B cell (primary cell): ENCODE measurements around the gene TRIOBP. TPM values are rescaled to one million over a fixed set of nuclear protein-coding genes. Genes with fewer than 3 reads are reported as not detected.

Experiments used
- ATAC-seq: fragments of 200-7000 bp; cut with Tn5 transposase; one replicate; pipeline ENCODE4 v1.10.0; 2021; ENCODE audit warnings: low read depth, mild to moderate bottlenecking, moderate number of reproducible peaks, moderate library complexity
- CTCF ChIA-PET: fragments of 350-600 bp; sonication (Branson Sonifier 250); formaldehyde crosslinking; loops from one replicate; lab custom pipeline; 2021; ENCODE audit warnings: antibody characterized with exemption, inconsistent platforms; lab: Charles Lee
- POLR2A ChIA-PET: fragments of 350-600 bp; sonication (Branson Sonifier 250); formaldehyde crosslinking; loops from one replicate; lab custom pipeline; 2021; ENCODE audit warnings: antibody characterized with exemption; lab: Charles Lee
- DNase-seq: peaks from one replicate; pipeline ENCODE4 v3.0.0; 2013
- H2AFZ ChIP-seq: 2 replicates; pipeline ENCODE4 v1.6.1; 2012; ENCODE audit warnings: mild to moderate bottlenecking, low read depth, low read length; ENCODE audit not compliant: insufficient read depth, poor library complexity, severe bottlenecking
- H3K27ac ChIP-seq, 2 donors: 1 replicate in 1 of 2; 2 replicates in 1 of 2; pipeline ENCODE4 v1.5.1; 2012 to 2013; ENCODE audit warnings: low read length in 2 of 2, mild to moderate bottlenecking in 2 of 2, moderate library complexity in 1 of 2
- H3K27me3 ChIP-seq, 4 experiments: fragments of 200-600 bp in 1 of 4; sonication (generic) in 1 of 4; replicated peaks in 1 of 4; 1 replicate in 2 of 4; 2 replicates in 2 of 4; pipeline versions ENCODE4 v1.6.1 to v1.7.0; 2013 to 2016; ENCODE audit warnings: low read length in 3 of 4, mild to moderate bottlenecking in 2 of 4, mixed read lengths in 1 of 4, moderate library complexity in 1 of 4; ENCODE audit not compliant: insufficient read depth in 4 of 4, control insufficient read depth in 3 of 4; ENCODE audit errors: control extremely low read depth in 1 of 4
- H3K36me3 ChIP-seq, 2 experiments: replicated peaks in 1 of 2; 1 replicate in 1 of 2; 2 replicates in 1 of 2; pipeline versions ENCODE4 v1.6.1 to v1.7.1; 2013; ENCODE audit warnings: low read length in 1 of 2; ENCODE audit not compliant: insufficient read depth in 2 of 2, control insufficient read depth in 1 of 2; ENCODE audit errors: control extremely low read depth in 1 of 2, extremely low read depth in 1 of 2
- H3K4me1 ChIP-seq, 2 donors: fragments of 200-600 bp in 1 of 2; sonication (generic) in 1 of 2; 1 replicate in 1 of 2; 2 replicates in 1 of 2; pipeline versions ENCODE4 v1.5.1 to v1.6.1; 2013 to 2017; ENCODE audit warnings: low read length in 2 of 2; ENCODE audit not compliant: control insufficient read depth in 2 of 2, insufficient read depth in 2 of 2
- H3K4me2 ChIP-seq: replicated peaks from 2 replicates; pipeline ENCODE3; 2012; ENCODE audit warnings: mild to moderate bottlenecking, low read depth, low read length; ENCODE audit not compliant: poor library complexity, severe bottlenecking
- H3K4me3 ChIP-seq, 5 experiments: fragments of 200-600 bp in 1 of 5; sonication (generic) in 1 of 5; 1 replicate in 3 of 5; 2 replicates in 2 of 5; pipeline versions ENCODE4 v1.5.1 to v1.7.0; 2011 to 2016; ENCODE audit warnings: low read length in 4 of 5, mild to moderate bottlenecking in 4 of 5, low read depth in 2 of 5, control low read depth in 1 of 5, moderate library complexity in 1 of 5; ENCODE audit not compliant: insufficient read depth in 1 of 5; ENCODE audit errors: control extremely low read depth in 1 of 5, extremely low read depth in 1 of 5
- H3K79me2 ChIP-seq: fragments of 200-600 bp; sonication (generic); one replicate; pipeline ENCODE4 v1.6.0; 2016; ENCODE audit warnings: low read length; ENCODE audit not compliant: control insufficient read depth, insufficient read depth
- H3K9ac ChIP-seq: fragments of 200-600 bp; sonication (generic); 2 replicates; pipeline ENCODE4 v1.6.1; 2017; ENCODE audit warnings: mild to moderate bottlenecking, low read length, moderate library complexity
- H3K9me3 ChIP-seq, 3 donors: one replicate each; pipeline versions ENCODE4 v1.6.1 to v1.7.1; 2013; ENCODE audit warnings: low read length in 2 of 3; ENCODE audit not compliant: control insufficient read depth in 2 of 3, insufficient read depth in 1 of 3; ENCODE audit errors: control extremely low read depth in 1 of 3
- H4K20me1 ChIP-seq: 2 replicates; pipeline ENCODE4 v1.6.0; 2012; ENCODE audit warnings: mild to moderate bottlenecking, low read length; ENCODE audit not compliant: insufficient read depth, control insufficient read depth, poor library complexity, severe bottlenecking
- H3K27ac Mint-ChIP-seq: one replicate; pipeline ENCODE4 v1.8.0; 2021; ENCODE audit warnings: mixed read lengths
- H3K27me3 Mint-ChIP-seq: one replicate; pipeline ENCODE4 v1.8.0; 2021; ENCODE audit warnings: mixed read lengths
- H3K4me1 Mint-ChIP-seq: one replicate; pipeline ENCODE4 v1.8.0; 2021; ENCODE audit warnings: mixed read lengths
- H3K4me3 Mint-ChIP-seq: one replicate; pipeline ENCODE4 v1.8.0; 2021; ENCODE audit warnings: mixed read lengths
- H3K9me3 Mint-ChIP-seq: one replicate; pipeline ENCODE4 v1.8.0; 2022; ENCODE audit warnings: mixed read lengths; ENCODE audit not compliant: insufficient read depth
- CTCF ChIP-seq: fragments of 200-600 bp; IDR thresholded peaks from one replicate; pipeline ENCODE4 v1.8.0; 2022; ENCODE audit warnings: antibody characterized with exemption, mild to moderate bottlenecking
- EZH2 ChIP-seq: IDR thresholded peaks from 2 replicates; pipeline ENCODE4 v1.6.1; 2012; ENCODE audit warnings: borderline replicate concordance, low read depth, mild to moderate bottlenecking, moderate library complexity, low read length; ENCODE audit not compliant: insufficient read depth, poor library complexity, severe bottlenecking
- WGBS: methylation state at CpG from one replicate; pipeline ENCODE4 v1.1.5; 2013; ENCODE audit warnings: missing lambda C conversion rate; ENCODE audit not compliant: insufficient coverage; 5-methylcytosine and 5-hydroxymethylcytosine counted together
- intact Hi-C: fragments of 100-400 bp; cut with micrococcal nuclease; formaldehyde crosslinking; loops from one replicate; pipeline ENCODE4 v1.10.0; 2022
- polyA plus RNA-seq: library from polyadenylated mRNA; depleted of rRNA; stranded (reverse); fragments of >200 nt; gene quantifications from 2 replicates; pipeline ENCODE4 v1.2.3, GENCODE V29; 2012
- total RNA-seq, 2 donors: library from RNA; stranded (reverse); fragments of 120-200 nt in 1 of 2; gene quantifications; 1 replicate in 1 of 2; 2 replicates in 1 of 2; pipeline versions ENCODE4 v1.2.3 to v1.2.4, GENCODE V29; 2013 to 2022

TRIOBP gene
- total and polyA plus RNA-seq, 2 donors (not counting 1 experiment from before 2014, with no cell fraction given): 26.8 to 47.5 TPM

GRCh38 chr22:37686002-37686982 lies 10.6 kb upstream of the TRIOBP start, which contains the start of gene NOL12:
TSS of gene NOL12 (plus strand) at chr22:37686343. CDS start at chr22:37686393, 50 bp downstream.
- peak within 1 kb of the TSS; percentile 79 to 98 (median 88) for H3K4me3 ChIP-seq
- H3K27ac Mint-ChIP-seq: peak within 1 kb of the TSS; percentile 95
- H3K9me3 Mint-ChIP-seq: no peaks in the 10 kb centered on the region
- TF ChIP-seq CTCF: no peak
- TF ChIP-seq EZH2: no peak
- no peaks in the 10 kb centered on the region for H3K9me3 ChIP-seq
- H3K4me3 Mint-ChIP-seq: peak within 1 kb of the TSS; percentile 99
- peaks cover 15% of the 10 kb centered on the region for H3K79me2 ChIP-seq
- peaks cover 10 to 30% of the 10 kb centered on the region in 2 donors for H3K4me1 ChIP-seq
- DNase-seq (peak; percentile 93), ATAC-seq (peak; percentile 86)
- peak within 1 kb of the TSS; percentile 96 for H2AFZ ChIP-seq
- peak within 1 kb of the TSS; percentile 70 to 81 for H3K27ac ChIP-seq
- H4K20me1 ChIP-seq: no peaks in the 10 kb centered on the region
- peak within 1 kb of the TSS; percentile 90 for H3K4me2 ChIP-seq
- peak within 1 kb of the TSS; percentile 90 for H3K9ac ChIP-seq
- ChIA-PET POLR2A (interaction anchor here (0.5 to 2.1 kb wide), 9 partner anchors 9 to 84 kb away, joined by 3 to 10 read pairs (median 4); partner anchors contain the start of genes GGA1, PDXP and SH3BP1), CTCF (interaction anchor here (1.2 to 23.0 kb wide), 7 partner anchors 9 to 119 kb away, joined by 4 to 501 read pairs (median 40); partner anchors contain the start of genes GGA1, LGALS1, PDXP and SH3BP1)
- no peaks in the 10 kb centered on the region for H3K27me3 ChIP-seq
- H3K27me3 Mint-ChIP-seq: no peaks in the 10 kb centered on the region
- peaks cover 0 to 30% of the 10 kb centered on the region in 2 experiments for H3K36me3 ChIP-seq
- H3K4me1 Mint-ChIP-seq: peaks cover 28% of the 10 kb centered on the region
- intact Hi-C loops: loop anchor here (1.0 kb wide), 6 partner anchors 9 to 158 kb away; partner anchors contain the start of genes ANKRD54, GGA1 and PDXP
- 2% methylated on average over 60 of the region's 62 CpGs for WGBS
